ENCODE data around the gene NUTM2E. TPM values are rescaled to one million over a fixed set of nuclear protein-coding genes. Genes with fewer than 3 reads are reported as not detected.
"Not testable (repeated sequence)": the region's sequence is repeated elsewhere in the genome, so short reads cannot be mapped to it uniquely, and the experiment has no call there.

NUTM2E gene, protein sequence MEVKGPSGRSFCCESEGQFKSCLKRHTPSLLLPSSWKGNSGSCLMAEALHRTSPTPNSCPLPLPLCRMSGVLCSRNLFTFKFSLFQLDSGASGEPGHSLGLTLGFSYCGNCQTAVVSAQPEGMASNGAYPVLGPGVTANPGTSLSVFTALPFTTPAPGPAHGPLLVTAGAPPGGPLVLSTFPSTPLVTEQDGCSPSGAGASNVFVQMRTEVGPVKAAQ (N-terminal part only)
- not detected for total RNA-seq
- long read RNA-seq: 0 reads

DNA sequence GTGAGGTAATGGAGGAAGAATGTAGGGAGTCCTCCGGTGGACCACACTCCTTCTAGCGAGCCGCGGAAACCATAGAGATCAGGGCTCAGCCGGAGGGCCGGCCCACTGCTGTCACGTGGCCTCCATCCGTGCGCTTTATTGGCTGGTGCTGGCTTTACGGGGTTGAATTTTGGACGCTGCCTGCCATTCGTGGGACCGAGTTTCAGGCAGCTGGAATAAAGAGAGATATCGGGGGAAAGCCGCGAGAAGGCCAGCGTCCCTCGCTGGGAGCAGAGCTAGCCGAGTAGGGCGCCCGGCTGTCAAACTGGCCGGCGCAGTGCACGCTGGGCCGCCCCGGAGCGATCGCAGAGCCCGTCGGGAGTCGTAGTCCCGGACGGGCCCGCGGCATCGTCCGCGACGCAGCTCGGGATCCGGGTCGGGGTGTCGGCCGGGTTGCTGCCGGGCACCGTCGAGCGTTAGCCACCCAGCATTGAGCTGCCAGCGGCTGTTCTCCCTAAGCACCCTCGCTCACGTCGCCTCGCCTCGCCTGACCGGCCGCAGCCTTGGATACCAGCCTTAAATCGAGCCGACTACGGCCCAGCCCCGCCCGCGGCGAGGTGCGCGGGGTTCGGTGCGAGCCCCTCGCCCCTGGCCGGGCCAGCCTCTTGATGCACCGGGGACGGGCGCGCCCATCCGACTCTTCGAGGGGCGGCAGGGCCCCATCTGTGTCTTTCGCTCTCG, at the start of gene NUTM2E:
Gene NUTM2E (plus strand): TSS at position 244 of the 720 bp plus-strand sequence. CDS start 15,002 bp downstream, outside the sequence.
- peak; percentile 93 for DNase-seq (ENCODE audit: low spot score)

DNA sequence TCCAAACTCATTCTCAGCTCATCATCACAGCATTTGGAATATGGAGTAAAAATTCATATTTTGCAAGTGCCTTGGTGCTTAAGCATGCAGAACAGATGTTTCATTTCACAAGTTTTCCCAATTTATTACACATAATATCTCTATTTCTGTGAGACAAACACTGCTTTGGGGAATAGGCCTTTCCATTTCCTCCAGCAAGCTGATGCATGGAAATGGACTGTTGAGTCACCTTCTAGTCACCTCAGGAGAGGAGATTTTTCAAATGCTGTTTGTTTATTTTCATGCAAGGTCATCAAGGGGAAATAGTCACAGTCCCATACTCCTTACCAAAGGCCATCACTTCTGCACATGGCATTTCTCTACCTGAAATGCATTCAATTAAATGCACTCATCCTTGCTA, 48.5 kb upstream of the NUTM2E start:
- DNase-seq (ENCODE audit: low spot score): not testable (repeated sequence)

DNA sequence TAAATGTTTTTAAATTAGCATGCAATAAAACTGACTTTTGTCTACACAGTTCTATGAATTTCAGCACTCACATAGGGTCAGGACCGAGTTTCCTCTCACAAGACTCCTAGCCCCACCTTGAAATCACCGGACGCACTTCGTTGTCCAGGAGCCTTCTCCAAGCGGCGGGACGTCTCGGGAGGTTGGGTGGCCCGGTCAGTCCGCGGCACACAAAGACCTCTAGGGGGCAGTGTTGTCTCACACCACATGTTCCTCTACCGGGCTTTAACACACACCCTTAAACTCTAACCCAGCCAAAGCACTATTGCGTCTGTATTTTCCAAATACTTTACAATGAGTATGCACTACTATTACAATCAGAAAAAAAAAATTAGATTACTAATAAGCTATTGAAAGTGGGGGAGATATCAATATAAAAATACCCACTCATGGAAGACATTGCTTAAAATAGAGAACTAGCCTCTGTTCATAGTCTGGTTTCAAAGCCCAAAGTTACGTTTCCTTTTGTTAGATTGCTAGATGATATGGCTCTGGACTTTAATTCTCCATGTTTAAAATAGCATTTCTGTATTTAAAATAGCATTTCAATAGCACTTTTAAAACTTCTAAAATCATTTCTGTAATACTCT, 47.1 kb upstream of the NUTM2E start:
- DNase-seq (ENCODE audit: low spot score): peak; percentile 89

DNA sequence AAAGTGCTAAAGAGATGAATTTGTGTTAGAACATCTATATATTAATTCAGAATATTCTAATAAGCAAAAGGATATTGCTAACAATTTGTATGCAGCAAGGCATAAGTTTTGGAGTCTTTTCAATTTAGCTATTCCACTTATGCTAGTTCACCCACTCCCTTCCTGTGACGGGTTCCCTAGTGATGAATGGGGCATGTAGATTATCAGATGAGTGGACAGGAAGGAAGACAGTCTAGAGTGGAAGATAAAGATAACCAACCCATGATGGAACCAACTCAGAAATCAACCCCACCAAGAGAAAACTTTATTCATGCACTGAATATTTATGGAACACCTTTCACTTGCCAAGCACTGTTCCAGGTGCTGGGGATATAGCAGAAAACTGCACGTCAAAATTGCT, 46.5 kb upstream of the NUTM2E start:
- not testable (repeated sequence) for DNase-seq (ENCODE audit: low spot score)

DNA sequence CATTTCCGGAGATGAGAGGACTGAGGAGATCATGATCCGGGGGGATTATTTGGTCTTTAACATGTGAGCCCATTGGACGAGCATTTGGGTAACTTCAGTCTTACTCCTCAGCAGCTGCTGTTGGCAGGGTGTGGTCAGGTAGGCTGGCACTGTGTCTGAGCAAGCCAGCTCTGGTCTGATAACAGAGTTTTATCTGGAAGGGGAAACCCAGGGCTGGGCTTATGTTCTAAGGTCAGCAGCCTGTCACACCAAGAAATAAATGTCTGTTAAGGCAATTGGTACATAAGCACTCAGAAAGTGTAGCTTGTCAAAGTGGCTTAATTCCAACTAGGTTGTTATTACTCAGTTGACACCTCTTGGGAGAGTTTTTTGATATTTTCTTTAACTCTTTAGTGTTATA, 45.0 kb upstream of the NUTM2E start:
- DNase-seq (ENCODE audit: low spot score): not testable (repeated sequence)

DNA sequence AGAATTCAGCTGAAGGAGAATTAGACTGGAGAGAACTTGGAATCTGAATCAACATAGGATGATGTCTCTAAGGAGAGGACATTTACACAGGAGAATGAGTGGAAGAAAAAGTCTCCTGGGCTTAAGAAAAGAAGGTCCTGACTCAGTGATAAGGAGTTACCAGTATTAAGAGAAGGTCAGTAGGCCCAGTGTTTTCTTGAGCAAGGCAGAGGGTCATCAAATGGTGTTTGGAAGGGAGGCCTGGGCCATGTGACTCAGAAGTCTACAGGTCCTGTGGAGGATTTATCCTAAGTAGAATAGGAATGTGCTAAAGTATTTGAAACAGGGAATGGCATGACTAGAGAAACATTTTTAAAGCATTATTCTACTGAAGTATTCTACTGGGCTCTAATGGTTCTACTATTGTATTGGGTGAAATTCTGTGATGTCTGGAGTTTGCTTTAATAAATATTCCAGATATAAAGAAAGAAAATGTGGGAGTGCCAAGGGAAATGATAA, 39.0 kb upstream of the NUTM2E start:
- DNase-seq (ENCODE audit: low spot score): not testable (repeated sequence)

DNA sequence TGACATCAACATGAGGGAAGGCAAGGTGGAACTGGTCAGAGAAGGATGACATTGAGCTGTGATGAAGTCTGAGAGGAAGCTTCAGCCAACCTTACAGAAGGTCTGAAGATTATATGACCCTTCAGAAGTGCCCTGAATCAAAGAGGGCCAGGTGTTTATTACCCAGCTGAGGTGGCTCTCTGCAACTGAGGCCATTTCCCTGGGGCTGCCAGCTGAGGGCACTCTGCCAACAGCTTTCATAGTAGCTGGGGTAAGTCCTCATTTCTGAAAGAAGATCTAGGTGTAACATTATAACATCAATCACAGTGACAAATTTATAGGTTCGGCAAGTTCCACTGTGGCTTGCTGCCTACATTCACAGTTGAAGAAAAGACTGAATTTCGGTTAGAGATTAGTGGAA, 37.2 kb upstream of the NUTM2E start:
- DNase-seq (ENCODE audit: low spot score): not testable (repeated sequence)

DNA sequence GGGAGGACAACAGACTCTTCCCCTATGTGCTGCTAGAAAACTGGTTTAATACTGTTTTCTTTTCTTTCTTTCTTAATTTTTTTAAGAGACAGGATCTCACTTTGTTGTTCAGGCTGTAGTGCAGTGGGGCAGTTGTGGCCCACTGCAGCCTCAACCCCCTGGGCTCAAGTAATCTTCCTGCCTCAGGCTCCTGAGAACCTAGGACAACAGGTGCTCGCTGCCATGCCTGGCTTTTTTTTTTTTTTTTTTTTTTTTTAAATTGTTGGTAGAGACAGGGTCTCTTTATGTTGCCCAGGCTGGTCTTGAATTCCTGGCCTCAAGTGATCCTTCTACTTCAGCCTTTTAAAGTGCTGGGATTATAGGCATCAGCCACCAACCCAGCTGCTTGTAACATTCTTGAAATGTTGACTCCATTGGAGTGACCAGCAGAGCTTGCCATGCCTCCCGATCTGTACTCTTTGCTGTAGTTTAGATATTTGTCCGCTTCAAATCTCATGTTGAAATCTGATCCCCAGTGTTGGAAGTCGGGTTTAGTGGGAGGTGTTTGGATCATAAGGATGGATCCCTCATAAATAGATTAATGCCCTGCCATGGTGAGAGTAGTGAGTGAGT, 34.5 kb upstream of the NUTM2E start:
- DNase-seq (ENCODE audit: low spot score): not testable (repeated sequence)

DNA sequence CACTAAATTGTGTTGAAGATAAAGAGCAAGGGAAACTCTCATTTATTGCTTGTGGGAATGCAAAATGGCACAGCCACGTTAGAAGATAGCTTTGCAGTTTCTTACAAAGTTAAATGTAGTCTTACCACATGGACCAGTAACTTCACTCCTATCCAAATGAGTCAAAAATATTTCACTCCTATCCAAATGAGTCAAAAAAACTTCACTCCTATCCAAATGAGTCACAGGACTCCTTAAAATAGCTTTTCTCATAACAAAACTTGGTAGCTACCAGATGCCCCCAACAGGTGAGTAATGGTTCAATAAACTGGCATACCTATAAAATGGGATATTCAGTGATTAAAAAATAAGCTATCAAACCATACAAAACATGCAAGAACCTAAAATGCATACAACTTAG, 27.2 kb upstream of the NUTM2E start:
- not testable (repeated sequence) for DNase-seq (ENCODE audit: low spot score)

DNA sequence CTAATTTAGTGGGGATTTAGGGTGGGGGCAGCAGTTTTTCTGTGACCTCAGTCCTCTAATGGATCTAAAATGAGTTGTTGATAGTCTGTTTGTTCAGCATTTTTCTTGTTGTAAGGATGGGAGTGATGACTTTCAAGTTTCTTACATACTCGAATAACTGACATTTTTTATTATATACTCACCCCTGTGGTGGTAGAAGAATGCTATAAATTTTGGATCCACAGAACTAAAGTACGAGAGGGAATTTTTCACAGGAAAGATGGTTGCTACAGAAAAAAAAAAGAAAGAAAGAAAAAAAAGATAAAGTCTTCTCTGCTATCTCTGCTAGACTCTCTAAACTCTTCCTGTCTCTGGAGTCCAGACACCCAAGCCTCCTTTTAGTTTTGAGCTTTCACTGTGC, 20.7 kb upstream of the NUTM2E start:
- not testable (repeated sequence) for DNase-seq (ENCODE audit: low spot score)

DNA sequence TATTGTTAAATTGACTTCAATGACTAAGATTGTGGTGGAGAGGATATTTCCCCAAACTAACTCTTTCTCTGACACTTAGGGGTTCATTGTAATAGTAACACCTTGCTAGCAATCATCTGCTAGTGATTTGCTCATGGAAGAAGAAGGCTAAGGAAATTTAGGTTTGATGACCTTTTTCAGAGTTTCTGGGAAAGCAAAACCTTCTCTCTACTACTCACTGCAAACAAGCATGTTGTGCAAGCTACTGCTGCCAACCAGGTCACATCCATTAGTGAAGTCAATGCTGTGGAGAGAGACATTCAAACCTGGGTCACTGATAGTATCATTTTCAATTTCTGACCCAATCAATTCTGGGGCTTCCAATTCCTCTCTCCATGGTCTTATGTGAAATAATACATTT, 14.6 kb upstream of the NUTM2E start:
- not testable (repeated sequence) for DNase-seq (ENCODE audit: low spot score)

DNA sequence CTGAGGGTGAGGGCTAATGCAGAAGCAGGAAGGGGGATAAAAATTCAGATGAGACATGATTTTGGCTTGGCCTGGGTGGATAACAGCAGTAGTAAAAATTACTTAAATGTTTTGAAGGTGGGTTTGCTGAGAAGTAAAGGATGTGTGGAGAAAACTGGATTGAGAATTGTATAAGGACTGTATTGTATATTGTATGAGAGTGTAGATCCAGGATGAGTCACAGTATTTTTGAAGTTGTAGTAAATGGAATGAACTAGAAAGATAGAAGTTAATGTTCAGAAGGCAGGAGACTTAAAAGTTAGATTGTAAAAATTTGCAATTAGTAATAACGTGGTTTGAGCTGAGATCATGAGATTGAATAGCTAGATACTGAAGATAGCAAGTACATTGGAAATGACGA, 10.2 kb upstream of the NUTM2E start:
- DNase-seq (ENCODE audit: low spot score): not testable (repeated sequence)

DNA sequence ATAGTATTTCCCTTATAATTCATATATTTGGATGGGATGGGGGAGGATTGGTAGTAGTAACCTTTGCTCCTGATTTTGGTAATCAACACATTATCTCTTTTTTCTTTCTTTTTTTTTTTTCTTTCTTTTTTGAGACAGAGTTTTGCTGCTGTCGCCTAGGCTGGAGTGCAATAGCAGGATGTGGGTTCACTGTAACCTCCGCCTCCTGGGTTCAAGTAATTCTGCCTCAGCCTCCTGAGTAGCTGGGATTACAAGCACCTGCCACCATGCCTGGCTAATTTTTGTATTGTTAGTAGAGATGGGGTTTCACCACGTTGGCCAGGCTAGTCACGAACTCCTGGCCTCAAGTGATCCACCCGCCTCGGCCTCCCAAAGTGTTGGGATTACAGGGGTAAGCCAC, 3.2 kb upstream of the NUTM2E start:
- not testable (repeated sequence) for DNase-seq (ENCODE audit: low spot score)

DNA sequence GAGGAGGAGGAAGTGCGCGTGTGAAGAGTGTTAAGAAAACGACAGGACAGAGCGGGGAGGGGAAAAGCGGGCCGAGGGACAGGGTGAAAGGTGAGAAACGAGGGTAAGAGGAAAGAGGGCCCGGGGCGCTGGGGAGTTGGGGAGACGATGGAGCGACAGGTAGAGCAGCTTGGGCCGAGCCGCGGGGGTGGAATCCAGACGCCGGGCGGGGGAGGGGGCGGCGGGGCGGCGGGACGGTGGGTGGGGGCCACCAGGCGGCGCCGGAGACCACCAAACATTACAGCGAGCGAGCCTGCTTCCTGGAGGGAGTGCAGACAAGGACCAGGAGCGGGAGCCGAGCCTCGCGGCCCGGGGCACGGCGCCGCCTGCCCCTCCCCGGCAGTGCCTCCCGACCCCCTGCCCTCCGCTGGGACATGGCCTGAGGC, 940 bp upstream of the NUTM2E start:
- not testable (repeated sequence) for DNase-seq (ENCODE audit: low spot score)

DNA sequence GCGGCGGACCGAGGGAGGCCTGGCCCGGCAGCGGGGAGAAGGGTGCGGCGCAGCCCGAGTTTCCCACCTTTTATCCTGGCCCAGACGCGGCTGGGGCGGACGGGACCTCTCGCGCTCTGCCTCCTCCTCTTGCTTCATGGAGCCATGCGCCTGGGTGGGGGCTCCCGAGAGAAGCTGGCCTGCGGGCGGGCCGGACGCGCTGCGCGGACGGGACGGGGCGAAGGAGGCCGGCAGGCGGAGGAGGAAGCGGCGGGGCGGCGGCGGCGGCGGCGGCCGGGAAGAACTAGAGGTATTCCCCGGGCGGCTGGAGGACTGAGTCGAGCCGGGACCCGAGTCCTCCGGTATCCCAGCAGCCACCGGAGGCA, 426 bp upstream of the NUTM2E start:
- DNase-seq (ENCODE audit: low spot score): peak; percentile 83

DNA sequence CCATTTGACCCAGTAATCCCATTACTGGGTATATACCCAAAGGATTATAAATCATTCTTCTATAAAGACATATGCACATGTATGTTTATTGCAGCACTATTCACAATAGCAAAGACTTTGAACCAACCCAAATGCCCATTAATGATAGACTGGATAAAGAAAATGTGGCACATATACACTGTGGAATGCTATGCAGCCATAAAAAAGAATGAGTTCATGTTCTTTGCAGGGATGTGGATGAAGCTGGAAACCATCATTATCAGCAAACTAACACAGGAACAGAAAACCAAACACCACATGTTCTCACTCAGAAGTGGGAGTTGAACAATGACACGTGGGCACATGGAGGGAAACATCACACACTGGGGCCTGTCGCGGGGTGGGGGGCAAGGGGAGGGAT, 7.3 kb downstream of the NUTM2E start:
- not testable (repeated sequence) for DNase-seq (ENCODE audit: low spot score)

DNA sequence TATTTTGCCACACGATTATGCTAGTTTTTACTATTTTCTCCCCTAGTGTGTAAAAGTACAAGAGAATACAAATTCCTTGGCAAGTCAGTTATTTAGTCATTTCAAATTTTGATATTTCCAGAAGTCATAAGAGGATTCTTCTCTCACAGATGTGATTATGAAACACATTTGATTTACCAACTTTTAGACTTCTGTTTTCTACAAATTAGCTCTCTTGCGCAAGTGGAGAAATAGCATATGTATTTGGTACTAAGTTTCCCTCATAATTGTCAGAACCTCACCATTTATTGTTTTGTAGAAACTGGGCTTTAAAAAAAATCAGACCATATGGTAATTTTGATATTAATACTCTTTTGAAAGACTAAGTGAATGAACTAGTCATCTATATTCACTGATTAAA, 9.4 kb downstream of the NUTM2E start:
- not testable (repeated sequence) for DNase-seq (ENCODE audit: low spot score)

DNA sequence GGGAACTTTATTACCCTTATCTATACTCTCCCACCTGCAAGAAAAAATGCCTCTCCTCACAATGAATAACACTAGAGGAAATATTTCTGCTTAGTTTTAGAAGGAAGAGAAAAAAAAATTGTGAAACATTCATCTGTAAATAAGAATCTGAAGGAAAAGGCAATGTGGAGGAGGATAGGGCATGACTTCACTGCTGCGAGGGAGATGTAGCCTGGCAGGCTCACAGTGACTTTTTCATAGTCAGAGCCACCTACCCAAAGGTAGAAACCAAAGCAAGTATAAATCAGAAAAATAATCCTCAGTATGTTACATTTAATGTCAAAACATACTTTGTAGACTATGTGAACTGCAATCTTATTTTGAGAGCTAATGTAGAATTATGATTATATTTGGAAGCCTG, 10.4 kb downstream of the NUTM2E start:
- DNase-seq (ENCODE audit: low spot score): not testable (repeated sequence)

DNA sequence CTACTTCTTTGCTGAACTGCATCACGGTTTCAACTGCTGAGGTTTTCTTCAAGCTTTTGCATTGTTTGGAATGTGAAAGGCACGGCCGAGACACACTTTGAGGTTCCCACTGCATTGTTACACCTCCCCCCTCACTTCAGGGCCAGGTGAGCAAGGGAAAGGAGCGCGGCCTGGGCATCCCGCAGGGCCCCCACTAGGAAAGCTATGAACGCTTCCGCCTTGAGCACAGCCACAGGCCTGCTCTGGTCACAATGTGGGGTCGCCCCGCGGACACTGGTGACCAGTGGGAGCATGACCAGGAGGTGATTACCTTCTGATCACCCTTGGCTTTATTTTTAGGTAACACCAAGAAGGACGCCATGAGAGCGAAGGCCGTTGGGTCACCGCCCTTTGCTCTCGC, 11.9 kb downstream of the NUTM2E start:
- not testable (repeated sequence) for DNase-seq (ENCODE audit: low spot score)

DNA sequence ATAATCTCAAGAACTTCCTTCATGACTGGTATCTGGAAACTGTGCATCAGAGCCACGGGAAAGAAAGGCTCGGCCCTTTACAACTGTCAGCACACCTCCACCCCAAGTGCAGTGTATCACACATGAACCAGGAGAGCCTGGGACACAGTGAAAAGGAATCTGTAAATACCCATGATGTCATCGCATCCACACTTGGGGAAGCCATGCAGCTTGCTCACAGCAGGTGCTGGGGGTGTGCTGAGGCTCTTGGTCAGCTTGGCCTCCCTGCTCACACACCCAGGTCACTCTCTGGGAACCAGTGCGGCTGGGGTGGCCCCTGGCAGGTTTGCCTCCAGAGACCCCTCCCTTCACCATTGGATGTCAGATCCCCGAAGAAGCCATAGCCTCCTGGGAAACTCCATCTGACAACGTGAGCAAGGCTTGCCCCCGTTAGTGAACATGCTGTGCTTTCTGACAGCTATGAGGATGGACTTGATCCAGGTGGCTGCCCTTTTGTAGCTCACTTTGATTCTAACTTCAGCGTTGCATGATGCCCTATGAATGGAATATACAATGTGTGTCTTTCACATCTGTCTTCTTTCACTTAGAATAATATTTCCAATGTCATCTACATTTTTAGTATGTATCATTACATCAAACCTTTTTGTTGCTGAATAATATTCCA, 26.8 kb downstream of the NUTM2E start:
- DNase-seq (ENCODE audit: low spot score): not testable (repeated sequence)

DNA sequence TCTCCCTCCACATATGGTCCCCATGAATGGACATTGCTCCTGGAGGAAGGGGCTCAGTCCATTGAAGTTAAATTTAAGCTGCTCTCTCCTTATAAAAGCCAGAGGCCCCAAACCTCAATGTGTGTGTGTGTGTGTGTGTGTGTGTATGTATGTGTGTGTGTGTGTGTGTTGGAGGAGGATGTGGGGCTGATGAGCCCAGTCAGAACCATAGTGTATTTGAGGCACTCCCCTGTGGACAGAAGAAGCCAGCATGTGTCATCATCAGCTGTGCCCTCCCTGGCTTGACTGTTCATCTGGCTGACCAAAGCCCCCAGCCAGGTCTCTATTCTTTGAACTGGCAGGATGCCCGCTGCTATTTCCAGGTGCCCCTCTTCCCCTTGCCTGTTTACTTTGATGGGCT, 35.7 kb downstream of the NUTM2E start:
- not testable (repeated sequence) for DNase-seq (ENCODE audit: low spot score)

All from mesenteric fat pad (tissue), 1 donor.